GM23338 (cell line): ENCODE results near the gene CASTOR2. TPM values are rescaled to one million over a fixed set of nuclear protein-coding genes. Genes with fewer than 3 reads are reported as not detected.

Experiments
- ATAC-seq: fragments of 200-7000 bp; cut with Tn5 transposase; 3 replicates; pipeline ENCODE4 v1.9.1; 2020
- DNase-seq: peaks from one replicate; pipeline ENCODE4 v3.0.0-alpha.2; 2015; ENCODE audit warnings: low spot score
- H2AFZ ChIP-seq: fragments of 200-600 bp; sonication (generic); 2 replicates; pipeline ENCODE4 v1.8.0; 2016; ENCODE audit warnings: antibody characterized with exemption, mild to moderate bottlenecking, moderate library complexity
- H3F3A ChIP-seq: fragments of 200-600 bp; sonication (generic); replicated peaks from 2 replicates; pipeline ENCODE4 v1.8.0; 2017; ENCODE audit warnings: antibody characterized with exemption, mixed run types, low read depth
- H3K27ac ChIP-seq: fragments of 200-600 bp; sonication (generic); 2 replicates; pipeline ENCODE4 v1.6.1; 2016; ENCODE audit warnings: low read depth
- H3K27me3 ChIP-seq: fragments of 200-600 bp; sonication (generic); 2 replicates; pipeline ENCODE4 v1.8.0; 2016; ENCODE audit warnings: mild to moderate bottlenecking, mixed run types, moderate library complexity; ENCODE audit not compliant: insufficient read depth
- H3K36me3 ChIP-seq: fragments of 200-600 bp; sonication (generic); 2 replicates; pipeline ENCODE4 v1.8.0; 2016; ENCODE audit warnings: mild to moderate bottlenecking; ENCODE audit not compliant: insufficient read depth
- H3K4me1 ChIP-seq: fragments of 200-600 bp; sonication (generic); 2 replicates; pipeline ENCODE4 v1.8.0; 2016; ENCODE audit warnings: mild to moderate bottlenecking, moderate library complexity; ENCODE audit not compliant: insufficient read depth
- H3K4me2 ChIP-seq: fragments of 200-600 bp; sonication (generic); 2 replicates; pipeline ENCODE4 v1.7.1; 2017; ENCODE audit warnings: mixed run types
- H3K4me3 ChIP-seq: fragments of 200-600 bp; sonication (generic); 2 replicates; pipeline ENCODE4 v1.6.1; 2016; ENCODE audit warnings: mixed run types
- H3K79me2 ChIP-seq: fragments of 200-600 bp; sonication (generic); replicated peaks from 2 replicates; pipeline ENCODE4 v1.8.0; 2017; ENCODE audit warnings: mild to moderate bottlenecking; ENCODE audit not compliant: insufficient read depth
- H3K9me2 ChIP-seq: fragments of 200-600 bp; sonication (generic); 2 replicates; pipeline ENCODE4 v1.8.0; 2017; ENCODE audit not compliant: insufficient read depth
- H4K20me1 ChIP-seq: fragments of 200-600 bp; sonication (generic); replicated peaks from 2 replicates; pipeline ENCODE4 v1.8.0; 2017; ENCODE audit warnings: mild to moderate bottlenecking; ENCODE audit not compliant: insufficient read depth
- H3K27ac Mint-ChIP-seq: 2 replicates; pipeline ENCODE4 v1.8.0; 2020; ENCODE audit warnings: inconsistent platforms, mild to moderate bottlenecking, moderate library complexity, mixed read lengths
- H3K27me3 Mint-ChIP-seq: 3 replicates; pipeline ENCODE4 v1.8.0; 2022; ENCODE audit warnings: low read depth, mild to moderate bottlenecking, moderate library complexity, mixed read lengths, inconsistent platforms; ENCODE audit not compliant: insufficient read depth, poor library complexity
- H3K36me3 Mint-ChIP-seq: 3 replicates; pipeline ENCODE4 v1.8.0; 2021; ENCODE audit warnings: low read depth, mild to moderate bottlenecking, inconsistent platforms, moderate library complexity, mixed read lengths
- H3K4me1 Mint-ChIP-seq: 3 replicates; pipeline ENCODE4 v1.8.0; 2020; ENCODE audit warnings: mild to moderate bottlenecking, inconsistent platforms, mixed read lengths
- H3K4me3 Mint-ChIP-seq: 3 replicates; pipeline ENCODE4 v1.8.0; 2021; ENCODE audit warnings: moderate library complexity, mild to moderate bottlenecking, inconsistent platforms, mixed read lengths
- H3K9me3 Mint-ChIP-seq: 3 replicates; pipeline ENCODE4 v1.8.0; 2020; ENCODE audit warnings: moderate library complexity, mild to moderate bottlenecking, inconsistent platforms, mixed read lengths
- EZH2 ChIP-seq: fragments of 200-600 bp; sonication (generic); IDR thresholded peaks from one replicate; pipeline ENCODE4 v1.8.0; 2017; ENCODE audit warnings: antibody characterized with exemption, mild to moderate bottlenecking, low read depth; ENCODE audit not compliant: unreplicated experiment
- JUNB ChIP-seq: IDR thresholded peaks from one replicate; pipeline ENCODE4 v1.6.1; 2016; ENCODE audit warnings: antibody characterized with exemption; ENCODE audit not compliant: unreplicated experiment
- NANOG ChIP-seq: IDR thresholded peaks from 2 replicates; pipeline ENCODE4 v1.6.1; 2016; ENCODE audit warnings: antibody characterized with exemption, borderline replicate concordance
- ZNF114 ChIP-seq: fragments of 250-450 bp; sonication (Bioruptor Pico); IDR thresholded peaks from 2 replicates; pipeline ENCODE4 v1.5.0; 2020; ENCODE audit warnings: mild to moderate bottlenecking, moderate library complexity
- ZNF462 ChIP-seq: fragments of 250-450 bp; sonication (Bioruptor Pico); IDR thresholded peaks from 2 replicates; pipeline ENCODE4 v1.5.0; 2020; ENCODE audit warnings: mild to moderate bottlenecking, moderate library complexity
- polyA plus RNA-seq: library from polyadenylated mRNA; unstranded; fragments of >200 nt; fragmentation: Nextera tagmentation; extraction: Ambion mirVana; gene quantifications from 2 replicates; pipeline ENCODE4 v1.2.1, GENCODE V29; 2016
- total RNA-seq: library from RNA; depleted of rRNA; stranded (reverse); fragments of >200 nt; shearing (Covaris generic); gene quantifications from 2 replicates; pipeline ENCODE4 v1.2.3, GENCODE V29; 2014
- TF ChIP-seq, protein P1 (sequence below), 2 experiments: fragments of 200-600 bp in 1 of 2; sonication (generic) in 1 of 2; conservative IDR thresholded peaks; 2 replicates each; pipeline versions ENCODE4 v1.5.1 to v1.6.1; 2016 to 2017; ENCODE audit warnings: antibody characterized with exemption in 2 of 2, low read depth in 2 of 2, mild to moderate bottlenecking in 2 of 2, moderate library complexity in 1 of 2

The CASTOR2 gene
- total and polyA plus RNA-seq, 2 experiments from 2014 or later, result 3.2 to 35.7 TPM

DNA sequence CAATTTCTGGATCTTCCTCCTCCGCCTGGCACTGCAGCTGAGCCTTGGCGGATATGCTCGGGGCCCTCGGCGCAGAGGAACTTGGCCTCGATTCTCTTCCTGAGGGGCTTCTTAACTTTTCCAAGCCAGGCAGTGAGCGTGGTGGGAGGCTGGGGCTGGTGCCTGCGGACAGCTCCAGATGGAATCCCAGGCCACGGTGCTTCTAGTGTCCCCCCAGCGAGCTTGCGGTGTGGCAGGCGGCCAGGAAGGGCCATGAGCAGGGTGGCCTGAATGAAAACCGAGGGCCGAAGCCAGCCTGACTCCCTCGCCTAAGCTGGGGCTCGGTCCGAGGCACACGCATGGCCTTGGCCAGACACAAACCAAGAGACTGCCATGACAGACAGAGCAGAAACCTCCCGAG is 77.8 kb downstream of the CASTOR2 start:
- TF ChIP-seq ZNF462 (CRISPR knock-in tag) (no peak), NANOG (no peak), ZNF114 (no peak), EZH2 (no peak), JUNB (no peak)
- TF ChIP-seq, protein P1, sequence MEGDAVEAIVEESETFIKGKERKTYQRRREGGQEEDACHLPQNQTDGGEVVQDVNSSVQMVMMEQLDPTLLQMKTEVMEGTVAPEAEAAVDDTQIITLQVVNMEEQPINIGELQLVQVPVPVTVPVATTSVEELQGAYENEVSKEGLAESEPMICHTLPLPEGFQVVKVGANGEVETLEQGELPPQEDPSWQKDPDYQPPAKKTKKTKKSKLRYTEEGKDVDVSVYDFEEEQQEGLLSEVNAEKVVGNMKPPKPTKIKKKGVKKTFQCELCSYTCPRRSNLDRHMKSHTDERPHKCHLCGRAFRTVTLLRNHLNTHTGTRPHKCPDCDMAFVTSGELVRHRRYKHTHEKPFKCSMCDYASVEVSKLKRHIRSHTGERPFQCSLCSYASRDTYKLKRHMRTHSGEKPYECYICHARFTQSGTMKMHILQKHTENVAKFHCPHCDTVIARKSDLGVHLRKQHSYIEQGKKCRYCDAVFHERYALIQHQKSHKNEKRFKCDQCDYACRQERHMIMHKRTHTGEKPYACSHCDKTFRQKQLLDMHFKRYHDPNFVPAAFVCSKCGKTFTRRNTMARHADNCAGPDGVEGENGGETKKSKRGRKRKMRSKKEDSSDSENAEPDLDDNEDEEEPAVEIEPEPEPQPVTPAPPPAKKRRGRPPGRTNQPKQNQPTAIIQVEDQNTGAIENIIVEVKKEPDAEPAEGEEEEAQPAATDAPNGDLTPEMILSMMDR (conservative IDR thresholded peaks at IDR 0.05; ENCODE audit: low read depth in 2 of 2), result no peak
- H3K27ac Mint-ChIP-seq, result no peak overlapping the region
- no peaks in the 10 kb centered on the region for H3K79me2 ChIP-seq
- no peaks in the 10 kb centered on the region for H3K9me2 ChIP-seq
- no peak overlapping the region; the same call in 1 of the 2 replicates for H3K27ac ChIP-seq
- peaks cover 9% of the 10 kb centered on the region for H3K27me3 Mint-ChIP-seq
- no peaks in the 10 kb centered on the region for H3K27me3 ChIP-seq
- H3K9me3 Mint-ChIP-seq, result no peaks in the 10 kb centered on the region
- peaks cover 3% of the 10 kb centered on the region; the same call in 1 of the 2 replicates for H4K20me1 ChIP-seq
- ATAC-seq, result no peak
- no peak overlapping the region for H3K4me3 Mint-ChIP-seq
- H3F3A ChIP-seq, result peaks cover 4% of the 10 kb centered on the region; the same call in 1 of the 2 replicates
- H3K36me3 ChIP-seq, result no peaks in the 10 kb centered on the region
- no peak overlapping the region for H3K4me3 ChIP-seq
- no peak overlapping the region for H2AFZ ChIP-seq
- no peak overlapping the region for H3K4me2 ChIP-seq
- H3K4me1 Mint-ChIP-seq, result peaks cover 11% of the 10 kb centered on the region
- peaks cover 5% of the 10 kb centered on the region; the same call in 1 of the 2 replicates for H3K4me1 ChIP-seq
- no peak for DNase-seq
- peaks cover 15% of the 10 kb centered on the region for H3K36me3 Mint-ChIP-seq
